Occipital lobe (tissue), 2 donors: ENCODE results near the gene RCSD1. TPM values are rescaled to one million over a fixed set of nuclear protein-coding genes. Genes with fewer than 3 reads are reported as not detected.
"Not testable (repeated sequence)": the region's sequence is repeated elsewhere in the genome, so short reads cannot be mapped to it uniquely, and the experiment has no call there.

Experiments used
- DNase-seq: peaks from one replicate; lab custom pipeline; 2025; lab: John Stamatoyannopoulos, UW
- total RNA-seq: library from RNA; depleted of rRNA; stranded (reverse); fragments of >200 nt; gene quantifications from one replicate; pipeline ENCODE4 v1.2.3, GENCODE V29; 2014

RCSD1 gene
- total RNA-seq = 6.9 TPM

GRCh38 chr1:167629681-167630567 is at the start of gene RCSD1:
RCSD1 (plus strand) TSS chr1:167630232; CDS start chr1:167630424, 192 bp downstream.
- no peak for DNase-seq

- DNase-seq = no peak
Measured at GRCh38 chr1:167582064-167582463, 48.0 kb upstream of the RCSD1 start.

GRCh38 chr1:167582722-167583121 is 47.3 kb upstream of the RCSD1 start:
- no peak for DNase-seq

GRCh38 chr1:167584581-167584980 is 45.5 kb upstream of the RCSD1 start:
- no peak for DNase-seq

- no peak for DNase-seq
Measured at GRCh38 chr1:167587342-167587741, 42.7 kb upstream of the RCSD1 start.

GRCh38 chr1:167587872-167588271 is 42.2 kb upstream of the RCSD1 start:
- DNase-seq = no peak

GRCh38 chr1:167588361-167588760 is 41.7 kb upstream of the RCSD1 start:
- DNase-seq = no peak

GRCh38 chr1:167592475-167592874 is 37.6 kb upstream of the RCSD1 start:
- no peak for DNase-seq

GRCh38 chr1:167593860-167594259 is 36.2 kb upstream of the RCSD1 start:
- no peak for DNase-seq

- DNase-seq = no peak
Measured at GRCh38 chr1:167594822-167595221, 35.2 kb upstream of the RCSD1 start.

GRCh38 chr1:167599957-167600581 is 30.0 kb upstream of the RCSD1 start:
- DNase-seq = no peak

- DNase-seq = peak; percentile 15
Measured at GRCh38 chr1:167601442-167602383, 28.3 kb upstream of the RCSD1 start.

GRCh38 chr1:167602840-167603239 is 27.2 kb upstream of the RCSD1 start:
- no peak for DNase-seq

GRCh38 chr1:167605576-167605975 is 24.5 kb upstream of the RCSD1 start:
- DNase-seq = no peak

GRCh38 chr1:167611983-167612382 is 18.0 kb upstream of the RCSD1 start:
- DNase-seq = no peak

- DNase-seq = no peak
Measured at GRCh38 chr1:167612587-167613385, 17.2 kb upstream of the RCSD1 start.

- DNase-seq = not testable (repeated sequence)
Measured at GRCh38 chr1:167613984-167614383, 16.0 kb upstream of the RCSD1 start.

GRCh38 chr1:167614851-167615250 is 15.2 kb upstream of the RCSD1 start:
- no peak for DNase-seq

- DNase-seq = no peak
Measured at GRCh38 chr1:167616521-167616920, 13.5 kb upstream of the RCSD1 start.

GRCh38 chr1:167617153-167618147 is 12.6 kb upstream of the RCSD1 start:
- no peak for DNase-seq
